Glutamatergic neuron (in vitro differentiated cells): Measurements from ENCODE around the gene SLC25A18. TPM values are rescaled to one million over a fixed set of nuclear protein-coding genes. Genes with fewer than 3 reads are reported as not detected.
A peak's percentile ranks its signal among the peaks of the same experiment; 100 is the strongest.

ENCODE experiments used
- DNase-seq: peaks from one replicate; pipeline ENCODE4 v3.0.0; 2022
- H3K27ac Mint-ChIP-seq: one replicate; pipeline ENCODE4 v1.8.0; 2020; ENCODE audit warnings: mild to moderate bottlenecking, mixed read lengths, inconsistent platforms; ENCODE audit not compliant: unreplicated experiment
- H3K27me3 Mint-ChIP-seq: one replicate; pipeline ENCODE4 v1.8.0; 2020; ENCODE audit warnings: mild to moderate bottlenecking, moderate library complexity, mixed read lengths, inconsistent platforms; ENCODE audit not compliant: unreplicated experiment
- H3K36me3 Mint-ChIP-seq: one replicate; pipeline ENCODE4 v1.8.0; 2020; ENCODE audit warnings: mild to moderate bottlenecking, mixed read lengths, inconsistent platforms; ENCODE audit not compliant: unreplicated experiment
- H3K4me1 Mint-ChIP-seq: one replicate; pipeline ENCODE4 v1.8.0; 2020; ENCODE audit warnings: mild to moderate bottlenecking, low read depth, mixed read lengths, inconsistent platforms; ENCODE audit not compliant: unreplicated experiment
- H3K4me3 Mint-ChIP-seq: one replicate; pipeline ENCODE4 v1.8.0; 2020; ENCODE audit warnings: mild to moderate bottlenecking, mixed read lengths, inconsistent platforms; ENCODE audit not compliant: unreplicated experiment
- H3K9me3 Mint-ChIP-seq: one replicate; pipeline ENCODE4 v1.8.0; 2020; ENCODE audit warnings: mild to moderate bottlenecking, moderate library complexity, mixed read lengths, inconsistent platforms; ENCODE audit not compliant: unreplicated experiment
- CTCF ChIP-seq: fragments of 200-600 bp; sonication (generic); IDR thresholded peaks from one replicate; pipeline ENCODE4 v1.5.0; 2021; ENCODE audit not compliant: partially characterized antibody, unreplicated experiment
- total RNA-seq: library from RNA; stranded (reverse); fragmentation: NEBNext Ultra II Directional; extraction: Animal tissue kit (Norgen Biotek cat#: 25700); gene quantifications from one replicate; pipeline ENCODE4 v1.2.1, GENCODE V29; 2021; ENCODE audit not compliant: unreplicated experiment

Gene SLC25A18
- total RNA-seq, 1 donor from 2014 or later = 6.4 TPM

GRCh38 chr22:17637490-17638181 is 74.3 kb downstream of the SLC25A18 start:
- Mint-ChIP-seq H3K27me3 (peaks cover 4% of the 10 kb centered on the region), H3K9me3 (peaks cover 5% of the 10 kb centered on the region), H3K4me3 (peak overlapping the region; percentile 98), H3K36me3 (no peaks in the 10 kb centered on the region), H3K27ac (peak overlapping the region; percentile 99), H3K4me1 (peaks cover 7% of the 10 kb centered on the region)
- no peak for TF ChIP-seq CTCF
- DNase-seq = no peak

GRCh38 chr22:17638182-17638431 is 74.8 kb downstream of the SLC25A18 start:
- Mint-ChIP-seq H3K27me3 (peaks cover 4% of the 10 kb centered on the region), H3K36me3 (no peaks in the 10 kb centered on the region), H3K4me1 (peaks cover 7% of the 10 kb centered on the region), H3K27ac (peak overlapping the region; percentile 99), H3K4me3 (peak overlapping the region; percentile 98), H3K9me3 (peaks cover 5% of the 10 kb centered on the region)
- no peak for TF ChIP-seq CTCF
- no peak for DNase-seq

GRCh38 chr22:17638432-17639246 is 75.3 kb downstream of the SLC25A18 start, which contains the start of gene BCL2L13:
TSS of gene BCL2L13 (plus strand) at chr22:17638757. CDS start at chr22:17655712, 16,955 bp downstream.
- TF ChIP-seq CTCF = no peak
- peaks cover 4% of the 10 kb centered on the region for H3K27me3 Mint-ChIP-seq

GRCh38 chr22:17639247-17639741 is 76.0 kb downstream of the SLC25A18 start:
- H3K9me3 Mint-ChIP-seq = peaks cover 5% of the 10 kb centered on the region
- no peaks in the 10 kb centered on the region for H3K36me3 Mint-ChIP-seq
- H3K4me3 Mint-ChIP-seq = peak overlapping the region; percentile 98
- no peak for TF ChIP-seq CTCF
- peaks cover 7% of the 10 kb centered on the region for H3K4me1 Mint-ChIP-seq
- H3K27me3 Mint-ChIP-seq = peaks cover 4% of the 10 kb centered on the region
- peak overlapping the region; percentile 99 for H3K27ac Mint-ChIP-seq
- DNase-seq = peak; percentile 28

More at GRCh38 chr22:17638432-17639246, 75.3 kb downstream of the SLC25A18 start, which contains the start of gene BCL2L13:
- H3K4me1 Mint-ChIP-seq = peaks cover 7% of the 10 kb centered on the region
- H3K27ac Mint-ChIP-seq = peak within 1 kb of the TSS; percentile 99
- H3K36me3 Mint-ChIP-seq = no peaks in the 10 kb centered on the region
- H3K4me3 Mint-ChIP-seq = peak within 1 kb of the TSS; percentile 98
- H3K9me3 Mint-ChIP-seq = peaks cover 5% of the 10 kb centered on the region
- DNase-seq = peak; percentile 90

Other genes starting within 250 kb of the SLC25A18 start
- 178 TPM for gene CECR2, start 194.0 kb upstream of the SLC25A18 start, total RNA-seq
- 112 TPM for gene ATP6V1E1, start 65.3 kb downstream of the SLC25A18 start, total RNA-seq
- gene BCL2L13, start 75.3 kb downstream of the SLC25A18 start, total RNA-seq = 42.6 TPM
- gene BID, start 211.0 kb downstream of the SLC25A18 start, total RNA-seq = 18.5 TPM